ENCODE measurements around the gene NUCKS1. TPM values are rescaled to one million over a fixed set of nuclear protein-coding genes. Genes with fewer than 3 reads are reported as not detected.

Gene NUCKS1
- total and polyA plus RNA-seq, 10 donors, result 26.9 to 142 (median 96.7) TPM

GRCh38 chr1:205669341-205670149 lies 80.4 kb downstream of the NUCKS1 start:
- Histone ChIP-seq H3K4me1 (peaks cover 23 to 97% (median 81%) of the 10 kb centered on the region in 6 donors), H3K27me3 (replicated peaks in 1 of 7) (peaks cover 0 to 8% (median 0%) of the 10 kb centered on the region in 7 donors), H3K27ac (peak overlapping the region; percentile 8 to 82 (median 73)), H3K9me3 (no peaks in the 10 kb centered on the region), H3K4me3 (peak overlapping the region in 5 of 8 donors; percentile 2 to 54 (median 26)), H3K36me3 (no peaks in the 10 kb centered on the region)
- intact Hi-C loops (cut with DNase I; ENCODE audit: low total_unique reads), result no loop called here
- TF ChIP-seq CTCF (IDR thresholded peaks at IDR 0.05 in 8 of 11, conservative IDR thresholded peaks at IDR 0.05 in 3 of 11) (no peak), POLR2AphosphoS5 (IDR thresholded peaks at IDR 0.05) (peak in 1 of 3 donors; percentile 38), POLR2A (IDR thresholded peaks at IDR 0.05) (no peak)
- 17 to 32% (median 30%) methylated on average over 15 to 20 of the region's 20 CpGs for WGBS, 5 donors
- DNase-seq, result peak; percentile 82

GRCh38 chr1:205668951-205669340 lies 81.0 kb downstream of the NUCKS1 start:
- peak overlapping the region; percentile 8 to 82 (median 73) for H3K27ac ChIP-seq
- DNase-seq, result no peak
- TF ChIP-seq POLR2A (IDR thresholded peaks at IDR 0.05), result no peak
- peak in 2 of 3 donors; percentile 34 to 59 for TF ChIP-seq POLR2AphosphoS5 (IDR thresholded peaks at IDR 0.05)
- intact Hi-C loops (cut with DNase I; ENCODE audit: low total_unique reads), result no loop called here
- peak overlapping the region in 3 of 8 donors; percentile 26 to 54 (median 31) for H3K4me3 ChIP-seq
- WGBS, 5 donors, result 41 to 59% (median 51%) methylated on average over 5 of the region's 5 CpGs
- no peaks in the 10 kb centered on the region for H3K9me3 ChIP-seq
- H3K36me3 ChIP-seq, result peaks cover 0 to 5% (median 0%) of the 10 kb centered on the region in 6 donors
- peaks cover 29 to 100% (median 87%) of the 10 kb centered on the region in 6 donors for H3K4me1 ChIP-seq
- H3K27me3 ChIP-seq (replicated peaks in 1 of 7), result peaks cover 0 to 8% (median 0%) of the 10 kb centered on the region in 7 donors

GRCh38 chr1:205667909-205668643 lies 81.9 kb downstream of the NUCKS1 start:
- peaks cover 34 to 100% (median 89%) of the 10 kb centered on the region in 6 donors for H3K4me1 ChIP-seq
- 79 to 86% (median 85%) methylated on average over 11 of the region's 11 CpGs for WGBS, 5 donors
- no peak for DNase-seq
- H3K36me3 ChIP-seq, result peaks cover 0 to 13% (median 4%) of the 10 kb centered on the region in 6 donors
- TF ChIP-seq CTCF (IDR thresholded peaks at IDR 0.05 in 8 of 11, conservative IDR thresholded peaks at IDR 0.05 in 3 of 11) (no peak), POLR2AphosphoS5 (IDR thresholded peaks at IDR 0.05) (no peak), POLR2A (IDR thresholded peaks at IDR 0.05) (no peak)
- peak overlapping the region; percentile 8 to 82 (median 73) for H3K27ac ChIP-seq
- H3K4me3 ChIP-seq, result peak overlapping the region in 3 of 8 donors; percentile 10 to 54 (median 31)
- H3K9me3 ChIP-seq, result no peaks in the 10 kb centered on the region
- H3K27me3 ChIP-seq (replicated peaks in 1 of 7), result peaks cover 0 to 8% (median 0%) of the 10 kb centered on the region in 7 donors
- intact Hi-C loops (cut with DNase I; ENCODE audit: low total_unique reads), result no loop called here

GRCh38 chr1:205666372-205667166 lies 83.4 kb downstream of the NUCKS1 start:
- peaks cover 34 to 100% (median 89%) of the 10 kb centered on the region in 6 donors for H3K4me1 ChIP-seq
- 84 to 92% (median 87%) methylated on average over 5 to 6 of the region's 6 CpGs for WGBS, 5 donors
- intact Hi-C loops (cut with DNase I; ENCODE audit: low total_unique reads), result no loop called here

More at GRCh38 chr1:205666372-205667166, 83.4 kb downstream of the NUCKS1 start:
- Histone ChIP-seq H3K36me3 (peaks cover 0 to 28% (median 9%) of the 10 kb centered on the region in 6 donors), H3K4me3 (no peak overlapping the region), H3K9me3 (no peaks in the 10 kb centered on the region), H3K27ac (peak overlapping the region in 7 of 8 donors; percentile 32 to 82 (median 76)), H3K27me3 (replicated peaks in 1 of 7) (peaks cover 0 to 8% (median 0%) of the 10 kb centered on the region in 7 donors)
- no peak for TF ChIP-seq POLR2AphosphoS5 (IDR thresholded peaks at IDR 0.05)
- no peak for TF ChIP-seq POLR2A (IDR thresholded peaks at IDR 0.05)
- no peak for TF ChIP-seq CTCF (IDR thresholded peaks at IDR 0.05 in 8 of 11, conservative IDR thresholded peaks at IDR 0.05 in 3 of 11)
- no peak for DNase-seq

Measured in spleen (tissue), 11 donors.